ENCODE results near the gene RASL11B.

GRCh38 chr4:52869196-52869595 lies 7.1 kb downstream of the RASL11B start:
- TF ChIP-seq CTCF (IDR thresholded peaks at IDR 0.05; ENCODE audit: insufficient read depth, low read length), result no peak
- no peak for TF ChIP-seq POLR2AphosphoS5 (IDR thresholded peaks at IDR 0.05; ENCODE audit: low read depth)
- no peak for TF ChIP-seq GABPA (IDR thresholded peaks at IDR 0.05; ENCODE audit: low read depth)
- TF ChIP-seq REST (IDR thresholded peaks at IDR 0.05; ENCODE audit: insufficient replicate concordance, low read depth), result no peak
- no peak for TF ChIP-seq SPI1 (IDR thresholded peaks at IDR 0.05; ENCODE audit: borderline replicate concordance, low read depth)

All from HL-60 (cell line).